Panc1 (cell line): Measurements from ENCODE around the gene MVB12A. TPM values are rescaled to one million over a fixed set of nuclear protein-coding genes. Genes with fewer than 3 reads are reported as not detected.
A peak's percentile ranks its signal among the peaks of the same experiment; 100 is the strongest.

Source experiments
- ATAC-seq: fragments of 200-7000 bp; cut with Tn5 transposase; 2 replicates; pipeline ENCODE4 v1.9.1; 2020; ENCODE audit warnings: mild to moderate bottlenecking, moderate library complexity
- BruUV-seq: library from RNA; stranded (reverse); fragments of 400-500 nt; replicated peaks from 2 replicates; lab custom pipeline; 2021; lab: Mats Ljungman, UMichigan
- CTCF ChIA-PET: fragments of 300-600 bp; sonication (Branson Sonifier 250); formaldehyde crosslinking; loops from one replicate; lab custom pipeline; 2022; ENCODE audit warnings: antibody characterized with exemption; lab: Charles Lee
- POLR2A ChIA-PET: fragments of 300-600 bp; sonication (Branson Sonifier 250); formaldehyde crosslinking; loops from one replicate; lab custom pipeline; 2022; ENCODE audit warnings: antibody characterized with exemption; lab: Charles Lee
- DNase-seq: peaks from one replicate; pipeline ENCODE4 v3.0.0-alpha.2; 2010; ENCODE audit warnings: low read depth, low spot score
- H3K27ac ChIP-seq: 2 replicates; pipeline ENCODE4 v1.5.1; 2011; ENCODE audit warnings: mild to moderate bottlenecking, low read length, inconsistent platforms
- H3K27me3 ChIP-seq: fragments of 200-500 bp; sonication (Bioruptor generic); 2 replicates; pipeline ENCODE4 v1.6.0; 2014; ENCODE audit warnings: low read length, inconsistent platforms; ENCODE audit not compliant: control insufficient read depth, insufficient read depth
- H3K36me3 ChIP-seq: fragments of 200-500 bp; sonication (Bioruptor generic); 2 replicates; pipeline ENCODE4 v1.5.1; 2014; ENCODE audit warnings: inconsistent platforms, mild to moderate bottlenecking, low read length, moderate library complexity; ENCODE audit not compliant: control insufficient read depth, insufficient read depth
- H3K4me1 ChIP-seq: 2 replicates; pipeline ENCODE4 v1.5.1; 2011; ENCODE audit warnings: inconsistent platforms, mild to moderate bottlenecking, low read length, moderate library complexity; ENCODE audit not compliant: control insufficient read depth, insufficient read depth
- H3K4me3 ChIP-seq, 2 experiments: 2 replicates each; pipeline ENCODE4 v1.5.1; 2011 to 2012; ENCODE audit warnings: low read depth in 2 of 2, low read length in 2 of 2, mild to moderate bottlenecking in 2 of 2, inconsistent platforms in 1 of 2, moderate library complexity in 1 of 2
- H3K9me3 ChIP-seq: fragments of 200-500 bp; sonication (Bioruptor generic); 2 replicates; pipeline ENCODE4 v1.5.1; 2014; ENCODE audit warnings: low read depth, mild to moderate bottlenecking, inconsistent platforms, low read length, moderate library complexity; ENCODE audit not compliant: control insufficient read depth, insufficient read depth
- CTCF ChIP-seq: fragments of 450-650 bp; IDR thresholded peaks from 2 replicates; pipeline ENCODE4 v1.5.1; 2017; ENCODE audit warnings: mild to moderate bottlenecking
- POLR2AphosphoS5 ChIP-seq: IDR thresholded peaks from 2 replicates; pipeline ENCODE4 v1.6.1; 2012; ENCODE audit warnings: mild to moderate bottlenecking, low read depth, low read length, moderate library complexity
- REST ChIP-seq, 2 experiments: IDR thresholded peaks; 2 replicates each; pipeline ENCODE4 v1.6.1; 2011 to 2012; ENCODE audit warnings: low read depth in 2 of 2, control low read depth in 1 of 2, low read length in 1 of 2, mild to moderate bottlenecking in 1 of 2, moderate library complexity in 1 of 2; ENCODE audit not compliant: insufficient read depth in 1 of 2
- SIN3A ChIP-seq: IDR thresholded peaks from 2 replicates; pipeline ENCODE4 v1.6.1; 2012; ENCODE audit warnings: low read depth, mild to moderate bottlenecking, low read length, moderate library complexity, borderline replicate concordance; ENCODE audit not compliant: insufficient read depth
- TCF7L2 ChIP-seq: IDR thresholded peaks from 2 replicates; pipeline ENCODE4 v1.6.1; 2011; ENCODE audit warnings: mild to moderate bottlenecking, low read depth, low read length, inconsistent platforms
- in situ Hi-C: cut with HindIII; loops from 2 replicates; pipeline ENCODE4 v1.10.0; 2016; ENCODE audit warnings: low sequenced_read_pairs, low pct_unique_long_range_greater_than_20kb
- intact Hi-C: fragments of 100-400 bp; cut with micrococcal nuclease; formaldehyde crosslinking; loops from one replicate; pipeline ENCODE4 v1.10.0; 2022; ENCODE audit not compliant: unreplicated experiment
- total RNA-seq: library from RNA; stranded (reverse); gene quantifications from one replicate; pipeline ENCODE4 v1.2.1, GENCODE V29; 2021; ENCODE audit not compliant: unreplicated experiment

The MVB12A gene
- total RNA-seq, 1 experiment from 2014 or later: 42.1 TPM

DNA sequence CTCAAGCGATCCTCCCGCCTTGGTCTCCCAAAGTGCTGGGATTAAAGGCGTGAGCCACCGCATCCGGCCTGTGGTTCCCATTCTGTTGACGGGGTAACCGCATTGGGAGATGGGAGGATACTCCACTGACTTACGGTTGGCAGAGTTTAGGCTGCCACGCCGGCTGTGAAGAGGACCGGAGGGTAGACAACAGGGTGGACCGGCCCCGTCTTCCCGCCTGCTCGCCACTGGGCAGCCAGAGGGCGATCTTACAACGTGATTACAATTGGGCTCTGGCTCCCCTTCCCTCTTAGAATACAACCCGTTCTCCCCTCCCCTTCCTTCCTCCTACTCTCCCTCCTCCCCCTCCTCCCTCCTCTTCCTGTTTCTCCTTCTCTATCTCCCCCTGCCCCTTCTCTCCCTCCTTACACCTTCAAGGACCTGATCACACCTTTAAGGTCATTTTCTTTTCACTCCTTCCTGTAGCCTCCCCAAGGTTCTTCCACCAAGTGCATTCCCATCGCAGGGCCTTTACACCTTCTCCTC is 24.9 kb upstream of the MVB12A start:
- ATAC-seq (peak; percentile 56), DNase-seq (no peak)
- ChIA-PET CTCF (no interaction called here), POLR2A (no interaction called here)
- intact Hi-C loops (loop anchor here (10.0 kb wide), 1 partner anchor 70 kb away; the partner anchor contains the start of gene NXNL1), in situ Hi-C loops (no loop called here)
- TF ChIP-seq CTCF (peak; percentile 80), REST (IDR thresholded peaks at IDR 0.05; ENCODE audit: insufficient read depth in 1 of 2, low read depth in 2 of 2, low read length in 1 of 2) (no peak), POLR2AphosphoS5 (no peak)
- no peak overlapping the region for H3K4me3 ChIP-seq
- peak overlapping the region; percentile 39; the same call in 1 of the 2 replicates for H3K27ac ChIP-seq
- no peaks in the 10 kb centered on the region for H3K9me3 ChIP-seq
- no TSS peak for BruUV-seq
- peaks cover 5% of the 10 kb centered on the region for H3K4me1 ChIP-seq
- no peaks in the 10 kb centered on the region for H3K36me3 ChIP-seq
- H3K27me3 ChIP-seq: no peaks in the 10 kb centered on the region

DNA sequence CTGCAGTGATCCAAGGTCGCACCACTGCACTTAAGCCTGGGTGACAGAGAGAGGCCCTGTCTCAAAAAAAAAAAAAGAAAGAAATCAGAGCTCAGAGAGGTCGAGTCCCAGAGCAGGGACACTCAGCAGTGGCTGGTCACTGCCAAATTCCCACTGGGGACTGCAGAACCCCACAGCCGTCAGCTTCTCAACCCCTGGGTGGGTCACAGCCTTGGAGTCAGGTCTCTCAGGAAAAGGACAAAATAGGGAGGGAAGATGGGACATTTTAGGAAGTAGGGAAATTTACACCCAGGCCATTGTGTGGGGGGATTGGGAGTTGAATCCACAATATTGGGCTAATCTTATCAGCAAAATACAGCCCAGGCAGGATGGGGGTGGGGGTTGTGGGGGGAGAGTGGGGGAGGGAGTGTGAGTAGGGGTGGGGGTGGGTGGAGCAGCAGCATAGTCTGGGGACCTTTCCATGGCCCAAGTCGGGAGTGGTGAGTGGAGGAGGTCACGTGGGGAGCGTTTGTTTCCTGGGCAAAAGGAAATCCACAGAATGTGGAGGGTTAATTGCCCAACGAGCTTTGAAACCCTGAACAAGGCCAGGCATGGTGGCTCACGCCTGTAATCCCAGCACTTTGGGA is 20.8 kb upstream of the MVB12A start:
- Histone ChIP-seq H3K27me3 (no peaks in the 10 kb centered on the region), H3K27ac (no peak overlapping the region), H3K4me1 (no peaks in the 10 kb centered on the region), H3K4me3 (no peak overlapping the region), H3K9me3 (no peaks in the 10 kb centered on the region), H3K36me3 (no peaks in the 10 kb centered on the region)
- no TSS peak for BruUV-seq
- ATAC-seq (no peak), DNase-seq (no peak)
- CTCF ChIA-PET: interaction anchor here (0.6 to 0.7 kb wide), 3 partner anchors 12 to 77 kb away, joined by 3 to 11 read pairs (median 6); no protein-coding TSS in a partner anchor
- intact Hi-C loops (loop anchor here (10.0 kb wide), 1 partner anchor 66 kb away; the partner anchor contains the start of gene NXNL1), in situ Hi-C loops (no loop called here)
- TF ChIP-seq REST (IDR thresholded peaks at IDR 0.05; ENCODE audit: insufficient read depth in 1 of 2, low read depth in 2 of 2, low read length in 1 of 2) (no peak), SIN3A (no peak), CTCF (no peak), TCF7L2 (no peak), POLR2AphosphoS5 (no peak)
- POLR2A ChIA-PET: no interaction called here
